Upper lobe of left lung (tissue), 4 donors: Measurements from ENCODE around the gene HMGB3.

Experiments used
- CTCF ChIP-seq, 6 experiments: fragments of 450-650 bp in 4 of 6; fragments of 200-600 bp in 2 of 6; sonication (generic) in 2 of 6; IDR thresholded peaks; one replicate each; pipeline ENCODE4 v1.5.1; 2016 to 2019; ENCODE audit warnings: antibody characterized with exemption in 6 of 6
- EP300 ChIP-seq, 4 donors: sonication (generic); formaldehyde crosslinking; IDR thresholded peaks; one replicate each; pipeline ENCODE4 v1.5.1; 2017; ENCODE audit warnings: antibody characterized with exemption in 4 of 4, control low read depth in 2 of 4
- POLR2AphosphoS5 ChIP-seq, 2 donors: sonication (generic); formaldehyde crosslinking; IDR thresholded peaks; one replicate each; pipeline ENCODE4 v1.5.1; 2017; ENCODE audit warnings: antibody characterized with exemption in 2 of 2

GRCh38 chrX:151015684-151016083 lies 32.5 kb downstream of the HMGB3 start:
- TF ChIP-seq EP300 (IDR thresholded peaks at IDR 0.05) (no peak), CTCF (IDR thresholded peaks at IDR 0.05) (no peak), POLR2AphosphoS5 (IDR thresholded peaks at IDR 0.05) (no peak)
